Endothelial cell of umbilical vein (primary cell): Measurements from ENCODE around the gene COL19A1. TPM values are rescaled to one million over a fixed set of nuclear protein-coding genes. Genes with fewer than 3 reads are reported as not detected.

Source experiments
- BruUV-seq: library from RNA; stranded (reverse); fragments of 400-500 nt; replicated peaks from 2 replicates; lab custom pipeline; 2021; lab: Mats Ljungman, UMichigan
- CTCF ChIA-PET: fragments of 300-600, 350-600 bp; sonication (Branson Sonifier 250); formaldehyde crosslinking; loops from one replicate; lab custom pipeline; 2021; ENCODE audit warnings: antibody characterized with exemption, inconsistent platforms; lab: Charles Lee
- POLR2A ChIA-PET: fragments of 300-600, 350-600 bp; sonication (Branson Sonifier 250); formaldehyde crosslinking; loops from one replicate; lab custom pipeline; 2021; ENCODE audit warnings: antibody characterized with exemption, inconsistent platforms; lab: Charles Lee
- DNase-seq: peaks from one replicate; pipeline ENCODE4 v3.0.0-alpha.2; 2011; ENCODE audit warnings: low read depth, low spot score
- FAIRE-seq: peaks from 2 replicates; lab custom pipeline; 2011; peaks lifted over from hg19 to GRCh38; lab: Jason Lieb, UNC
- H2AFZ ChIP-seq: 2 replicates; pipeline ENCODE4 v1.6.0; 2012; ENCODE audit warnings: low read depth, low read length, control low read depth, inconsistent platforms
- H3K27ac ChIP-seq: 2 replicates; pipeline ENCODE4 v1.5.1; 2011; ENCODE audit warnings: low read depth, mild to moderate bottlenecking, control low read depth, low read length, moderate library complexity; ENCODE audit not compliant: insufficient read depth
- H3K27me3 ChIP-seq, 2 experiments: 2 replicates each; pipeline versions ENCODE4 v1.6.0 to v1.6.1; 2011; ENCODE audit warnings: low read length in 2 of 2, mixed read lengths in 1 of 2; ENCODE audit not compliant: control insufficient read depth in 2 of 2, insufficient read depth in 2 of 2
- H3K36me3 ChIP-seq, 2 experiments: 2 replicates in 1 of 2; 3 replicates in 1 of 2; pipeline ENCODE4 v1.5.1; 2011; ENCODE audit warnings: low read length in 2 of 2, mild to moderate bottlenecking in 1 of 2, moderate library complexity in 1 of 2; ENCODE audit not compliant: control insufficient read depth in 2 of 2, insufficient read depth in 2 of 2; ENCODE audit errors: extremely low read depth in 1 of 2
- H3K4me1 ChIP-seq: 3 replicates; pipeline ENCODE4 v1.5.1; 2011; ENCODE audit warnings: mild to moderate bottlenecking, low read length; ENCODE audit not compliant: control insufficient read depth, insufficient read depth; ENCODE audit errors: extremely low read depth
- H3K4me2 ChIP-seq: 2 replicates; pipeline ENCODE4 v1.6.1; 2011; ENCODE audit warnings: low read length, control low read depth, mixed read lengths; ENCODE audit not compliant: insufficient read depth
- H3K4me3 ChIP-seq, 3 experiments: fragments of 200-600 bp in 1 of 3; sonication (generic), shearing (Covaris generic) in 1 of 3; replicated peaks in 1 of 3; 2 replicates each; pipeline ENCODE4 v1.5.1; 2011 to 2016; ENCODE audit warnings: control low read depth in 3 of 3, low read length in 3 of 3, mild to moderate bottlenecking in 2 of 3, inconsistent platforms in 1 of 3, low read depth in 1 of 3, moderate library complexity in 1 of 3; ENCODE audit not compliant: insufficient read depth in 1 of 3
- H3K79me2 ChIP-seq: 2 replicates; pipeline ENCODE4 v1.6.0; 2012; ENCODE audit warnings: low read length, inconsistent platforms; ENCODE audit not compliant: control insufficient read depth, insufficient read depth
- H3K9ac ChIP-seq: replicated peaks from 2 replicates; pipeline ENCODE3; 2011; ENCODE audit warnings: low read length, control low read depth; ENCODE audit not compliant: insufficient read depth; ENCODE audit errors: extremely low read depth
- H3K9me1 ChIP-seq: replicated peaks from 3 replicates; pipeline ENCODE4 v1.6.0; 2011; ENCODE audit warnings: mild to moderate bottlenecking, low read length; ENCODE audit not compliant: control insufficient read depth, insufficient read depth; ENCODE audit errors: extremely low read depth
- H3K9me3 ChIP-seq: replicated peaks from 2 replicates; pipeline ENCODE4 v1.5.1; 2012; ENCODE audit warnings: low read length, inconsistent platforms; ENCODE audit not compliant: control insufficient read depth, insufficient read depth
- H4K20me1 ChIP-seq: replicated peaks from 2 replicates; pipeline ENCODE3; 2011; ENCODE audit warnings: mild to moderate bottlenecking, low read length; ENCODE audit not compliant: control insufficient read depth, insufficient read depth; ENCODE audit errors: extremely low read depth
- CTCF ChIP-seq, 2 donors: IDR thresholded peaks; 1 replicate in 1 of 2; 2 replicates in 1 of 2; pipeline ENCODE4 v1.5.1; 2011; ENCODE audit warnings: low read length in 2 of 2, mild to moderate bottlenecking in 2 of 2, moderate library complexity in 2 of 2, control low read depth in 1 of 2, inconsistent platforms in 1 of 2, low read depth in 1 of 2; ENCODE audit not compliant: insufficient read depth in 1 of 2; ENCODE audit errors: extremely low read depth in 1 of 2
- EZH2 ChIP-seq: IDR thresholded peaks from 2 replicates; pipeline ENCODE4 v1.6.1; 2012; ENCODE audit warnings: borderline replicate concordance, low read depth, mild to moderate bottlenecking, moderate library complexity, low read length, inconsistent platforms; ENCODE audit not compliant: severe bottlenecking
- FOS ChIP-seq: IDR thresholded peaks from 2 replicates; pipeline ENCODE4 v1.6.1; 2011; ENCODE audit warnings: mild to moderate bottlenecking, low read length, moderate library complexity, borderline replicate concordance; ENCODE audit not compliant: insufficient read depth
- GATA2 ChIP-seq: IDR thresholded peaks from 2 replicates; pipeline ENCODE4 v1.7.0; 2011; ENCODE audit warnings: low read depth, mild to moderate bottlenecking, moderate library complexity, mixed read lengths, low read length; ENCODE audit not compliant: insufficient read length, insufficient read depth
- JUN ChIP-seq: IDR thresholded peaks from 2 replicates; pipeline ENCODE4 v1.6.1; 2011; ENCODE audit warnings: borderline replicate concordance, low read depth; ENCODE audit not compliant: insufficient read length, insufficient read depth
- MAX ChIP-seq: IDR thresholded peaks from 2 replicates; pipeline ENCODE4 v1.6.1; 2011; ENCODE audit not compliant: insufficient read depth, insufficient read length
- MYC ChIP-seq: IDR thresholded peaks from one replicate; pipeline ENCODE4 v1.6.1; 2011; ENCODE audit warnings: mild to moderate bottlenecking, low read depth, low read length
- POLR2A ChIP-seq: IDR thresholded peaks from 2 replicates; pipeline ENCODE4 v1.6.1; 2012; ENCODE audit warnings: low read depth, mild to moderate bottlenecking, control low read depth, low read length
- POLR2AphosphoS5 ChIP-seq: IDR thresholded peaks from 2 replicates; pipeline ENCODE4 v1.6.1; 2012; ENCODE audit warnings: low read depth, mild to moderate bottlenecking, control low read depth, low read length, moderate library complexity; ENCODE audit not compliant: insufficient read depth
- dilution Hi-C: fragments of 300-500 bp; cut with MboI; formaldehyde crosslinking; loops from one replicate; pipeline ENCODE4 v1.15.0; 2019; ENCODE audit warnings: low sequenced_read_pairs; ENCODE audit not compliant: extremely low pct_ligation_motif_present
- intact Hi-C: fragments of 100-400 bp; cut with micrococcal nuclease; formaldehyde crosslinking; loops from one replicate; pipeline ENCODE4 v1.10.0; 2022
- polyA plus RNA-seq, 4 experiments: library from polyadenylated mRNA; depleted of rRNA in 3 of 4; stranded (reverse) in 3 of 4; unstranded in 1 of 4; fragments of >200 nt; gene quantifications; 2 replicates each; pipeline versions ENCODE4 v1.2.1 to v1.2.3, GENCODE V29; 2011 to 2012; ENCODE audit warnings: missing spikeins in 1 of 4
- total RNA-seq: library from RNA; stranded (reverse); gene quantifications from 2 replicates; pipeline ENCODE4 v1.2.3, GENCODE V29; 2021

Gene COL19A1
- total and polyA plus RNA-seq, 2 donors (not counting 3 experiments of a cell fraction or from before 2014, with no cell fraction given), result not detected

- dilution Hi-C loops, result no loop called here
- H3K36me3 ChIP-seq, result no peaks in the 10 kb centered on the region
- ChIA-PET CTCF (no interaction called here), POLR2A (no interaction called here)
- no peak overlapping the region for H3K4me3 ChIP-seq
- no peak overlapping the region for H2AFZ ChIP-seq
- H3K27me3 ChIP-seq, result no peaks in the 10 kb centered on the region
- no peaks in the 10 kb centered on the region for H3K79me2 ChIP-seq
- TF ChIP-seq POLR2AphosphoS5 (no peak), CTCF (IDR thresholded peaks at IDR 0.05; ENCODE audit: extremely low read depth in 1 of 2, insufficient read depth in 1 of 2, low read depth in 1 of 2, low read length in 2 of 2) (no peak), POLR2A (no peak), FOS (no peak), MYC (no peak), MAX (no peak), JUN (no peak), EZH2 (no peak), GATA2 (no peak)
- DNase-seq (no peak), FAIRE-seq (no peak)
- intact Hi-C loops, result no loop called here
- H3K27ac ChIP-seq, result no peak overlapping the region
- no peak overlapping the region for H3K4me2 ChIP-seq
- no peaks in the 10 kb centered on the region for H3K4me1 ChIP-seq
- H3K9me1 ChIP-seq, result no peaks in the 10 kb centered on the region
- H3K9ac ChIP-seq, result no peak overlapping the region
- H4K20me1 ChIP-seq, result no peaks in the 10 kb centered on the region
- H3K9me3 ChIP-seq, result no peaks in the 10 kb centered on the region
- BruUV-seq, result no TSS peak
Observed at GRCh38 chr6:69900869-69901268, 34.5 kb downstream of the COL19A1 start.
